ENCODE data around the gene EPHA3. TPM values are rescaled to one million over a fixed set of nuclear protein-coding genes. Genes with fewer than 3 reads are reported as not detected.
A peak's percentile ranks its signal among the peaks of the same experiment; 100 is the strongest.

EPHA3 gene
- total and polyA plus RNA-seq, 4 donors: 0.18 to 11.7 (median 1.5) TPM

DNA sequence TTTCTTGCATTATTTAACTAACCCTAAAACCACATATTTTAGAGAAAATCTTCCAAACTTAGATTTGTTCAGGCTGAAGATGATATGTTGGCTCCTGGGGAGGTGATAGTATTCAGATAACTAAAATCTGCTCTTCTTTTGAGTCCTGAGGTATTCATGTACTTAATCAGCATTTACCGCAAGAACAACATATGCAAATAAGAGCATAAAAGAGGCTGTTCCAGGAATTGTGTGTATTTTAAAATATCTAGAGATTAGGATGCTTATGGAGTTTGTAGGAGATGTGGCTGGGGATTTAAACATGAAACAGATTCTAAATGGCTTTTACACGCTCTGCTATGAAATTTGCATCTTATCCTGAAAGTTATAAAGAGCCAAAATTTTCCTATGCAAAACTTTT is 298.2 kb downstream of the EPHA3 start:
- Histone ChIP-seq H3K9ac (ENCODE audit: insufficient read depth in 1 of 2, low read length in 2 of 2) (no peak overlapping the region), H3K4me1 (ENCODE audit: control insufficient read depth in 5 of 5, insufficient read depth in 5 of 5, low read length in 5 of 5) (peaks cover 0 to 51% (median 0%) of the 10 kb centered on the region in 5 donors), H3K4me3 (no peak overlapping the region), H3K27ac (ENCODE audit: low read depth in 1 of 2, low read length in 1 of 2) (no peak overlapping the region), H3K36me3 (ENCODE audit: control insufficient read depth in 4 of 4, insufficient read depth in 4 of 4, low read length in 4 of 4) (no peaks in the 10 kb centered on the region), H3K9me3 (ENCODE audit: control insufficient read depth in 4 of 4, insufficient read depth in 3 of 4, low read length in 3 of 4) (peaks cover 0 to 2% (median 0%) of the 10 kb centered on the region in 4 donors), H3K27me3 (ENCODE audit: control insufficient read depth in 3 of 3, insufficient read depth in 3 of 3, low read length in 2 of 3) (no peaks in the 10 kb centered on the region)
- WGBS, 2 donors: 85 to 87% methylated on average over 2 of the region's 2 CpGs
- TF ChIP-seq, protein P1, sequence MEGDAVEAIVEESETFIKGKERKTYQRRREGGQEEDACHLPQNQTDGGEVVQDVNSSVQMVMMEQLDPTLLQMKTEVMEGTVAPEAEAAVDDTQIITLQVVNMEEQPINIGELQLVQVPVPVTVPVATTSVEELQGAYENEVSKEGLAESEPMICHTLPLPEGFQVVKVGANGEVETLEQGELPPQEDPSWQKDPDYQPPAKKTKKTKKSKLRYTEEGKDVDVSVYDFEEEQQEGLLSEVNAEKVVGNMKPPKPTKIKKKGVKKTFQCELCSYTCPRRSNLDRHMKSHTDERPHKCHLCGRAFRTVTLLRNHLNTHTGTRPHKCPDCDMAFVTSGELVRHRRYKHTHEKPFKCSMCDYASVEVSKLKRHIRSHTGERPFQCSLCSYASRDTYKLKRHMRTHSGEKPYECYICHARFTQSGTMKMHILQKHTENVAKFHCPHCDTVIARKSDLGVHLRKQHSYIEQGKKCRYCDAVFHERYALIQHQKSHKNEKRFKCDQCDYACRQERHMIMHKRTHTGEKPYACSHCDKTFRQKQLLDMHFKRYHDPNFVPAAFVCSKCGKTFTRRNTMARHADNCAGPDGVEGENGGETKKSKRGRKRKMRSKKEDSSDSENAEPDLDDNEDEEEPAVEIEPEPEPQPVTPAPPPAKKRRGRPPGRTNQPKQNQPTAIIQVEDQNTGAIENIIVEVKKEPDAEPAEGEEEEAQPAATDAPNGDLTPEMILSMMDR (IDR thresholded peaks at IDR 0.05; ENCODE audit: control extremely low read depth, extremely low read depth): no peak
- no peak for ATAC-seq (ENCODE audit: insufficient read depth, low FRiP score)
- no peak for DNase-seq

GRCh38 chr3:89411201-89411600 is 303.8 kb downstream of the EPHA3 start:
- no peak overlapping the region for H3K27ac ChIP-seq (ENCODE audit: low read depth in 1 of 2, low read length in 1 of 2)
- no peak overlapping the region for H3K4me3 ChIP-seq
- no peak overlapping the region for H3K9ac ChIP-seq (ENCODE audit: insufficient read depth in 1 of 2, low read length in 2 of 2)
- ATAC-seq (ENCODE audit: insufficient read depth, low FRiP score) (no peak), DNase-seq (no peak)
- TF ChIP-seq, protein P1 (IDR thresholded peaks at IDR 0.05; ENCODE audit: control extremely low read depth, extremely low read depth): no peak
- WGBS, 2 donors: 69 to 79% methylated on average over 3 of the region's 3 CpGs
- H3K4me1 ChIP-seq (ENCODE audit: control insufficient read depth in 5 of 5, insufficient read depth in 5 of 5, low read length in 5 of 5): peaks cover 0 to 34% (median 0%) of the 10 kb centered on the region in 5 donors
- no peaks in the 10 kb centered on the region for H3K27me3 ChIP-seq (ENCODE audit: control insufficient read depth in 3 of 3, insufficient read depth in 3 of 3, low read length in 2 of 3)
- no peaks in the 10 kb centered on the region for H3K36me3 ChIP-seq (ENCODE audit: control insufficient read depth in 4 of 4, insufficient read depth in 4 of 4, low read length in 4 of 4)
- no peaks in the 10 kb centered on the region for H3K9me3 ChIP-seq (ENCODE audit: control insufficient read depth in 4 of 4, insufficient read depth in 3 of 4, low read length in 3 of 4)

- 66 to 79% methylated on average over 4 of the region's 4 CpGs for WGBS, 2 donors
Measured at GRCh38 chr3:89414270-89414669, 306.8 kb downstream of the EPHA3 start.

More at GRCh38 chr3:89414270-89414669, 306.8 kb downstream of the EPHA3 start:
- no peak for ATAC-seq (ENCODE audit: insufficient read depth, low FRiP score)
- H3K4me1 ChIP-seq (ENCODE audit: control insufficient read depth in 5 of 5, insufficient read depth in 5 of 5, low read length in 5 of 5): peaks cover 0 to 12% (median 0%) of the 10 kb centered on the region in 5 donors
- no peaks in the 10 kb centered on the region for H3K27me3 ChIP-seq (ENCODE audit: control insufficient read depth in 3 of 3, insufficient read depth in 3 of 3, low read length in 2 of 3)
- DNase-seq: peak in 2 of 3 donors; percentile 54 to 60
- H3K4me3 ChIP-seq: no peak overlapping the region
- no peak overlapping the region for H3K27ac ChIP-seq (ENCODE audit: low read depth in 1 of 2, low read length in 1 of 2)
- H3K9me3 ChIP-seq (ENCODE audit: control insufficient read depth in 4 of 4, insufficient read depth in 3 of 4, low read length in 3 of 4): no peaks in the 10 kb centered on the region
- TF ChIP-seq, protein P1 (IDR thresholded peaks at IDR 0.05; ENCODE audit: control extremely low read depth, extremely low read depth): no peak
- H3K9ac ChIP-seq (ENCODE audit: insufficient read depth in 1 of 2, low read length in 2 of 2): no peak overlapping the region
- no peaks in the 10 kb centered on the region for H3K36me3 ChIP-seq (ENCODE audit: control insufficient read depth in 4 of 4, insufficient read depth in 4 of 4, low read length in 4 of 4)

Measured in lung (tissue), 12 donors.